ENCODE measurements around the gene CLDN4. TPM values are rescaled to one million over a fixed set of nuclear protein-coding genes. Genes with fewer than 3 reads are reported as not detected.

CLDN4 gene
- total RNA-seq, 1 experiment from 2014 or later = 234 TPM

GRCh38 chr7:73856941-73857340 is 26.1 kb downstream of the CLDN4 start:
- Histone ChIP-seq H3K36me3 (ENCODE audit: control insufficient read depth in 1 of 2, insufficient read depth in 2 of 2, low read length in 2 of 2) (no peaks in the 10 kb centered on the region), H3K4me2 (ENCODE audit: low read length) (no peak overlapping the region), H3K27me3 (ENCODE audit: insufficient read depth, low read length) (no peaks in the 10 kb centered on the region), H3K4me1 (ENCODE audit: control insufficient read depth in 1 of 2, insufficient read depth in 2 of 2, low read length in 2 of 2) (peaks cover 15 to 52% of the 10 kb centered on the region in 2 experiments), H3K79me2 (ENCODE audit: insufficient read depth, low read length) (no peaks in the 10 kb centered on the region), H3K9me3 (ENCODE audit: control insufficient read depth in 1 of 2, insufficient read depth in 1 of 2, low read depth in 1 of 2, low read length in 2 of 2) (no peaks in the 10 kb centered on the region), H4K20me1 (ENCODE audit: insufficient read depth) (no peaks in the 10 kb centered on the region), H3K4me3 (replicated peaks in 1 of 2; ENCODE audit: low read depth in 1 of 2, low read length in 2 of 2) (no peak overlapping the region), H3K9me2 (ENCODE audit: insufficient read depth) (no peaks in the 10 kb centered on the region), H3K27ac (ENCODE audit: low read depth, low read length) (no peak overlapping the region), H2AFZ (ENCODE audit: low read depth, low read length, poor library complexity, severe bottlenecking) (no peak overlapping the region), H3K9ac (ENCODE audit: low read length) (no peak overlapping the region)
- no TSS peak for BruUV-seq (replicated peaks)
- TF ChIP-seq TCF7L2 (IDR thresholded peaks at IDR 0.05; ENCODE audit: borderline replicate concordance, extremely low read depth, insufficient read depth, insufficient read length) (no peak), EZH2 (IDR thresholded peaks at IDR 0.05) (no peak), CEBPB (IDR thresholded peaks at IDR 0.05; ENCODE audit: low read depth) (no peak)
- DNase-seq (ENCODE audit: low read depth, low spot score) (no peak), ATAC-seq (no peak)
- POLR2A ChIA-PET = interaction anchor here (1.3 kb wide), 1 partner anchor 14 kb away, joined by 6 read pairs; the partner anchor contains the start of gene METTL27
- intact Hi-C loops (cut with micrococcal nuclease) = loop anchor here (10.0 kb wide), 1 partner anchor 232 kb away; the partner anchor contains the start of gene MLXIPL
- CTCF ChIA-PET = interaction anchor here (1.0 kb wide), 1 partner anchor 122 kb away, joined by 4 read pairs; no protein-coding TSS in a partner anchor
- RAD21 ChIA-PET (ENCODE audit: low non-redundant PET in 1 of 2, low total read pairs in 2 of 2, uncharacterized antibody in 2 of 2, unreplicated experiment in 2 of 2) = no interaction called here

GRCh38 chr7:73858807-73859206 is 28.0 kb downstream of the CLDN4 start:
- H3K4me3 ChIP-seq (replicated peaks in 1 of 2; ENCODE audit: low read depth in 1 of 2, low read length in 2 of 2) = no peak overlapping the region
- H2AFZ ChIP-seq (ENCODE audit: low read depth, low read length, poor library complexity, severe bottlenecking) = no peak overlapping the region
- no peak overlapping the region for H3K27ac ChIP-seq (ENCODE audit: low read depth, low read length)
- peaks cover 7 to 35% of the 10 kb centered on the region in 2 experiments; a peak in 3 of 4 replicates for H3K4me1 ChIP-seq (ENCODE audit: control insufficient read depth in 1 of 2, insufficient read depth in 2 of 2, low read length in 2 of 2)
- H4K20me1 ChIP-seq (ENCODE audit: insufficient read depth) = no peaks in the 10 kb centered on the region
- DNase-seq (ENCODE audit: low read depth, low spot score) = no peak
- ChIA-PET CTCF (interaction anchor here (0.6 kb wide), 1 partner anchor 51 kb away, joined by 3 read pairs; no protein-coding TSS in a partner anchor), POLR2A (no interaction called here), RAD21 (ENCODE audit: low non-redundant PET in 1 of 2, low total read pairs in 2 of 2, uncharacterized antibody in 2 of 2, unreplicated experiment in 2 of 2) (interaction anchor here in 1 of 2 experiments (0.7 kb wide), 1 partner anchor 133 kb away, joined by 5 read pairs; no protein-coding TSS in a partner anchor)
- H3K9ac ChIP-seq (ENCODE audit: low read length) = no peak overlapping the region
- no peaks in the 10 kb centered on the region for H3K36me3 ChIP-seq (ENCODE audit: control insufficient read depth in 1 of 2, insufficient read depth in 2 of 2, low read length in 2 of 2)
- H3K79me2 ChIP-seq (ENCODE audit: insufficient read depth, low read length) = no peaks in the 10 kb centered on the region
- intact Hi-C loops (cut with micrococcal nuclease) = loop anchor here (10.0 kb wide), 1 partner anchor 234 kb away; the partner anchor contains the start of gene MLXIPL
- no peak for ATAC-seq
- no peak overlapping the region for H3K4me2 ChIP-seq (ENCODE audit: low read length)
- no peaks in the 10 kb centered on the region for H3K27me3 ChIP-seq (ENCODE audit: insufficient read depth, low read length)
- TF ChIP-seq SP1 (IDR thresholded peaks at IDR 0.05; ENCODE audit: low read depth) (no peak), ZNF274 (IDR thresholded peaks at IDR 0.05; ENCODE audit: low read depth, low read length) (no peak), POLR2AphosphoS5 (IDR thresholded peaks at IDR 0.05; ENCODE audit: low read depth, low read length) (no peak), MAX (IDR thresholded peaks at IDR 0.05) (no peak), ZFX (IDR thresholded peaks at IDR 0.05) (no peak), RAD21 (IDR thresholded peaks at IDR 0.05; ENCODE audit: low read depth) (no peak), EGR1 (IDR thresholded peaks at IDR 0.05; ENCODE audit: low read depth) (no peak)
- BruUV-seq (replicated peaks) = no TSS peak
- no peaks in the 10 kb centered on the region for H3K9me2 ChIP-seq (ENCODE audit: insufficient read depth)
- H3K9me3 ChIP-seq (ENCODE audit: control insufficient read depth in 1 of 2, insufficient read depth in 1 of 2, low read depth in 1 of 2, low read length in 2 of 2) = no peaks in the 10 kb centered on the region

Data from HCT116 (cell line).